IMR-90 (cell line): Measurements from ENCODE around the gene GOT1. TPM values are rescaled to one million over a fixed set of nuclear protein-coding genes. Genes with fewer than 3 reads are reported as not detected.
A peak's percentile ranks its signal among the peaks of the same experiment; 100 is the strongest.

ENCODE experiments used
- ATAC-seq: fragments of 200-7000 bp; cut with Tn5 transposase; 2 replicates; pipeline ENCODE4 v1.9.1; 2020; ENCODE audit warnings: low read depth, mild to moderate bottlenecking, moderate library complexity
- BruUV-seq: library from RNA; stranded (reverse); fragments of 400-500 nt; replicated peaks from 2 replicates; lab custom pipeline; 2021; lab: Mats Ljungman, UMichigan
- CTCF ChIA-PET: fragments of 300-600 bp; formaldehyde crosslinking; extraction: SDS; loops from one replicate; lab custom pipeline; 2021; ENCODE audit warnings: antibody characterized with exemption; lab: Yijun Ruan, JAX
- POLR2A ChIA-PET: fragments of 300-600 bp; sonication (Branson Sonifier 250); formaldehyde crosslinking; loops from one replicate; lab custom pipeline; 2022; ENCODE audit warnings: antibody characterized with exemption; ENCODE audit not compliant: unreplicated experiment; lab: Charles Lee
- DNase-seq: peaks from one replicate; pipeline ENCODE4 v3.0.0; 2013
- H2AFZ ChIP-seq: replicated peaks from 2 replicates; pipeline ENCODE3; 2013; ENCODE audit warnings: low read length, mild to moderate bottlenecking; ENCODE audit not compliant: poor library complexity
- H2AK5ac ChIP-seq: 2 replicates; pipeline ENCODE4 v1.6.1; 2013; ENCODE audit warnings: low read depth, low read length, inconsistent platforms
- H2AK9ac ChIP-seq: replicated peaks from 2 replicates; pipeline ENCODE3; 2013; ENCODE audit warnings: mild to moderate bottlenecking, low read depth, low read length, moderate library complexity; ENCODE audit not compliant: poor library complexity
- H2BK120ac ChIP-seq: 2 replicates; pipeline ENCODE4 v1.6.1; 2013; ENCODE audit warnings: low read depth, low read length, inconsistent platforms
- H2BK15ac ChIP-seq: 3 replicates; pipeline ENCODE4 v1.6.1; 2013; ENCODE audit warnings: low read depth, low read length, inconsistent platforms
- H2BK20ac ChIP-seq: 2 replicates; pipeline ENCODE4 v1.6.1; 2013; ENCODE audit warnings: low read depth, mild to moderate bottlenecking, inconsistent platforms, low read length, moderate library complexity
- H2BK5ac ChIP-seq: 2 replicates; pipeline ENCODE4 v1.6.1; 2013; ENCODE audit warnings: mild to moderate bottlenecking, low read depth, low read length, inconsistent platforms; ENCODE audit not compliant: poor library complexity, severe bottlenecking
- H3K14ac ChIP-seq: replicated peaks from 2 replicates; pipeline ENCODE4 v1.6.1; 2013; ENCODE audit warnings: low read depth, low read length, inconsistent platforms
- H3K18ac ChIP-seq: 2 replicates; pipeline ENCODE4 v1.6.1; 2013; ENCODE audit warnings: low read depth, low read length, control low read depth
- H3K23ac ChIP-seq: 2 replicates; pipeline ENCODE4 v1.6.1; 2013; ENCODE audit warnings: low read depth, low read length, inconsistent platforms
- H3K27ac ChIP-seq: 2 replicates; pipeline ENCODE4 v1.5.1; 2013; ENCODE audit warnings: mild to moderate bottlenecking, control low read depth, low read length; ENCODE audit not compliant: insufficient read depth
- H3K27me3 ChIP-seq: 2 replicates; pipeline ENCODE4 v1.6.1; 2013; ENCODE audit warnings: low read length; ENCODE audit not compliant: control insufficient read depth, insufficient read depth
- H3K36me3 ChIP-seq: 2 replicates; pipeline ENCODE4 v1.6.1; 2013; ENCODE audit warnings: low read length, mixed read lengths; ENCODE audit not compliant: control insufficient read depth, insufficient read depth
- H3K4ac ChIP-seq: 2 replicates; pipeline ENCODE4 v1.6.1; 2013; ENCODE audit warnings: low read depth, low read length, inconsistent platforms
- H3K4me1 ChIP-seq: 2 replicates; pipeline ENCODE4 v1.6.1; 2013; ENCODE audit warnings: low read length, mixed read lengths; ENCODE audit not compliant: control insufficient read depth, insufficient read depth
- H3K4me2 ChIP-seq: 2 replicates; pipeline ENCODE4 v1.6.1; 2013; ENCODE audit warnings: low read depth, mild to moderate bottlenecking, control low read depth, low read length, moderate library complexity
- H3K4me3 ChIP-seq: 2 replicates; pipeline ENCODE4 v1.5.1; 2013; ENCODE audit warnings: low read depth, mild to moderate bottlenecking, control low read depth, low read length, moderate library complexity; ENCODE audit not compliant: insufficient read depth
- H3K56ac ChIP-seq: 2 replicates; pipeline ENCODE4 v1.6.1; 2013; ENCODE audit warnings: low read length, inconsistent platforms; ENCODE audit not compliant: insufficient read depth; ENCODE audit errors: extremely low read depth
- H3K79me1 ChIP-seq, 2 experiments: 2 replicates each; pipeline ENCODE4 v1.6.1; 2013; ENCODE audit warnings: low read length in 2 of 2, inconsistent platforms in 1 of 2, low read depth in 1 of 2
- H3K9ac ChIP-seq: 2 replicates; pipeline ENCODE4 v1.6.1; 2013; ENCODE audit warnings: low read depth, low read length, control low read depth
- H3K9me1 ChIP-seq: 2 replicates; pipeline ENCODE4 v1.6.1; 2013; ENCODE audit warnings: low read length, inconsistent platforms; ENCODE audit not compliant: insufficient read depth
- H3K9me3 ChIP-seq: 2 replicates; pipeline ENCODE4 v1.6.1; 2013; ENCODE audit warnings: low read length; ENCODE audit not compliant: control insufficient read depth, insufficient read depth
- H4K20me1 ChIP-seq: 2 replicates; pipeline ENCODE4 v1.6.1; 2013; ENCODE audit warnings: low read length, inconsistent platforms; ENCODE audit not compliant: insufficient read depth
- H4K5ac ChIP-seq: 2 replicates; pipeline ENCODE4 v1.6.1; 2013; ENCODE audit warnings: mild to moderate bottlenecking, low read depth, low read length, control low read depth
- H4K8ac ChIP-seq, 2 experiments: 2 replicates each; pipeline ENCODE4 v1.6.1; 2013; ENCODE audit warnings: low read depth in 2 of 2, low read length in 2 of 2, control low read depth in 1 of 2, inconsistent platforms in 1 of 2
- H4K91ac ChIP-seq: 2 replicates; pipeline ENCODE4 v1.6.1; 2013; ENCODE audit warnings: low read depth, low read length, inconsistent platforms; ENCODE audit not compliant: insufficient read depth
- BHLHE40 ChIP-seq: fragments of 150-350 bp; IDR thresholded peaks from 2 replicates; pipeline ENCODE4 v1.6.1; 2016; ENCODE audit warnings: mild to moderate bottlenecking, low read depth, low read length
- CEBPB ChIP-seq: IDR thresholded peaks from 2 replicates; pipeline ENCODE4 v1.6.1; 2012; ENCODE audit warnings: low read depth, low read length, improper control_type of control experiment
- CHD1 ChIP-seq: IDR thresholded peaks from 2 replicates; pipeline ENCODE4 v1.6.1; 2012; ENCODE audit warnings: low read depth, low read length, improper control_type of control experiment
- ELK1 ChIP-seq: fragments of 150-350 bp; IDR thresholded peaks from 2 replicates; pipeline ENCODE4 v1.6.1; 2016; ENCODE audit warnings: low read depth, mild to moderate bottlenecking, low read length, moderate library complexity, borderline replicate concordance
- FOS ChIP-seq: fragments of 150-350 bp; IDR thresholded peaks from 2 replicates; pipeline ENCODE4 v1.6.1; 2016; ENCODE audit warnings: low read depth, low read length
- MAFK ChIP-seq: IDR thresholded peaks from 2 replicates; pipeline ENCODE4 v1.6.1; 2012; ENCODE audit warnings: low read depth, low read length, improper control_type of control experiment
- MAZ ChIP-seq: IDR thresholded peaks from 2 replicates; pipeline ENCODE4 v1.6.1; 2012; ENCODE audit warnings: low read depth, mild to moderate bottlenecking, low read length, improper control_type of control experiment, moderate library complexity, borderline replicate concordance
- MXI1 ChIP-seq: IDR thresholded peaks from 2 replicates; pipeline ENCODE4 v1.6.1; 2012; ENCODE audit warnings: low read depth, mild to moderate bottlenecking, low read length, moderate library complexity, borderline replicate concordance
- NFE2L2 ChIP-seq: fragments of 150-350 bp; IDR thresholded peaks from 2 replicates; pipeline ENCODE4 v1.6.1; 2016; ENCODE audit warnings: low read depth, mild to moderate bottlenecking, low read length
- POLR2A ChIP-seq: IDR thresholded peaks from 2 replicates; pipeline ENCODE4 v1.6.1; 2012; ENCODE audit warnings: mild to moderate bottlenecking, low read depth, low read length
- RAD21 ChIP-seq: IDR thresholded peaks from 2 replicates; pipeline ENCODE4 v1.6.1; 2012; ENCODE audit warnings: low read length, improper control_type of control experiment
- RCOR1 ChIP-seq: IDR thresholded peaks from 2 replicates; pipeline ENCODE4 v1.6.1; 2012; ENCODE audit warnings: mild to moderate bottlenecking, low read length, improper control_type of control experiment; ENCODE audit not compliant: insufficient replicate concordance
- RFX5 ChIP-seq: IDR thresholded peaks from 2 replicates; pipeline ENCODE4 v1.8.0; 2012; ENCODE audit warnings: low read depth, mild to moderate bottlenecking, low read length, moderate library complexity
- SMC3 ChIP-seq: fragments of 150-350 bp; IDR thresholded peaks from 2 replicates; pipeline ENCODE4 v1.6.1; 2016; ENCODE audit warnings: low read depth, mild to moderate bottlenecking, antibody characterized with exemption, low read length, moderate library complexity
- USF2 ChIP-seq: fragments of 150-350 bp; IDR thresholded peaks from 2 replicates; pipeline ENCODE4 v1.6.1; 2017; ENCODE audit warnings: mild to moderate bottlenecking, antibody characterized with exemption, low read length, low read depth
- WGBS, 2 experiments: methylation state at CpG; one replicate each; pipeline versions ENCODE4 v1.1.5 to v1.1.7; 2013; ENCODE audit warnings: missing lambda C conversion rate in 2 of 2; ENCODE audit not compliant: insufficient read length in 1 of 2; ENCODE audit errors: extremely low coverage in 2 of 2; 5-methylcytosine and 5-hydroxymethylcytosine counted together
- dilution Hi-C: fragments of 300-500 bp; cut with HindIII; formaldehyde crosslinking; loops from one replicate; pipeline ENCODE4 v1.14.3; 2018; ENCODE audit warnings: low sequenced_read_pairs; ENCODE audit not compliant: unreplicated experiment
- in situ Hi-C: fragments of 300-500 bp; cut with MboI; formaldehyde crosslinking; loops from 3 replicates; pipeline ENCODE4 v1.14.3; 2019; ENCODE audit warnings: low sequenced_read_pairs, inconsistent platforms, mixed read lengths
- intact Hi-C: fragments of 100-400 bp; cut with micrococcal nuclease; formaldehyde crosslinking; loops from 2 replicates; pipeline ENCODE4 v1.10.0; 2022
- polyA plus RNA-seq, 3 experiments: library from polyadenylated mRNA; depleted of rRNA; stranded (reverse); fragments of >200 nt; gene quantifications; 2 replicates each; pipeline ENCODE4 v1.2.3, GENCODE V29; 2012; ENCODE audit warnings: low replicate concordance in 1 of 3
- total RNA-seq: library from RNA; depleted of rRNA; stranded (reverse); fragments of >200 nt; gene quantifications from 2 replicates; pipeline ENCODE4 v1.2.3, GENCODE V29; 2012
- TF ChIP-seq, protein P1 (sequence below): conservative IDR thresholded peaks from 2 replicates; pipeline ENCODE4 v1.5.1; 2012; ENCODE audit warnings: mild to moderate bottlenecking, low read depth, low read length, improper control_type of control experiment

GOT1 gene
- total and polyA plus RNA-seq, 2 of the 4 experiments (the other 2 are of a cell fraction): 29.4 to 46.1 TPM

DNA sequence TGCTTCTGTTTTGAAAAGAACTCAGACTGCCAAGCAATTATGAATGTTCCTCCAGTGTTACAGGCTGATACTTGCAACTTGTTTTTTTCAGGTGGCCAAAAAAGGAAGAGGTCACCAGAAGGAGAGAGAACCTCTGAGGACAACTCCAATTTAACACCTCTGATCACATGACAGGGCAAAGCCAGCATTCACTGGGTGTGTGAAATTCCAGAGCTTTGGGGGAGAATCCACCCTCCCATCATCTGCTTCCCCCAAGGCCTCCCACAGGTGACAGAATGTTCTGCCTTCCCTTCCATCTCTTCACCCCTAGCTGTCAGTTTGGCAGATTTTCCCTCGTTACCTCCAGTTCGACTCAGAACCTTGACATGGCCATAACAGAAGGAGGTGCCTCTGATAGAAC, 39.1 kb downstream of the GOT1 start:
- Histone ChIP-seq H2BK15ac (no peak overlapping the region), H3K14ac (0 out of 2 replicates have a peak overlapping the region, but pooled peaks have one; percentile 18), H3K56ac (no peak overlapping the region), H2BK120ac (peak overlapping the region; percentile 64; the same call in 1 of the 2 replicates), H2AK9ac (peak overlapping the region; percentile 47), H3K4me1 (peaks cover 7% of the 10 kb centered on the region), H4K91ac (peak overlapping the region; percentile 19; the same call in 1 of the 2 replicates), H4K20me1 (no peaks in the 10 kb centered on the region; the same call in 1 of the 2 replicates), H2BK5ac (peak overlapping the region; percentile 3), H4K5ac (no peak overlapping the region), H3K4me3 (no peak overlapping the region), H3K27me3 (peaks cover 2% of the 10 kb centered on the region; the same call in 1 of the 2 replicates), H3K18ac (no peak overlapping the region), H4K8ac (no peak overlapping the region), H3K27ac (no peak overlapping the region), H3K4ac (peak overlapping the region; percentile 39; the same call in 1 of the 2 replicates), H3K23ac (no peak overlapping the region), H3K79me1 (no peaks in the 10 kb centered on the region), H2AK5ac (no peak overlapping the region), H3K9me3 (no peaks in the 10 kb centered on the region), H3K9ac (no peak overlapping the region), H3K9me1 (peaks cover 18% of the 10 kb centered on the region), H3K36me3 (no peaks in the 10 kb centered on the region), H3K4me2 (no peak overlapping the region), H2AFZ (peak overlapping the region; percentile 47), H2BK20ac (no peak overlapping the region; the same call in 1 of the 2 replicates)
- TF ChIP-seq CEBPB (no peak), NFE2L2 (no peak), MXI1 (no peak), USF2 (no peak), POLR2A (no peak), MAZ (no peak), SMC3 (no peak), MAFK (no peak), RFX5 (no peak), RAD21 (no peak), CHD1 (no peak), BHLHE40 (no peak), ELK1 (no peak), RCOR1 (no peak), FOS (no peak)
- TF ChIP-seq, protein P1, sequence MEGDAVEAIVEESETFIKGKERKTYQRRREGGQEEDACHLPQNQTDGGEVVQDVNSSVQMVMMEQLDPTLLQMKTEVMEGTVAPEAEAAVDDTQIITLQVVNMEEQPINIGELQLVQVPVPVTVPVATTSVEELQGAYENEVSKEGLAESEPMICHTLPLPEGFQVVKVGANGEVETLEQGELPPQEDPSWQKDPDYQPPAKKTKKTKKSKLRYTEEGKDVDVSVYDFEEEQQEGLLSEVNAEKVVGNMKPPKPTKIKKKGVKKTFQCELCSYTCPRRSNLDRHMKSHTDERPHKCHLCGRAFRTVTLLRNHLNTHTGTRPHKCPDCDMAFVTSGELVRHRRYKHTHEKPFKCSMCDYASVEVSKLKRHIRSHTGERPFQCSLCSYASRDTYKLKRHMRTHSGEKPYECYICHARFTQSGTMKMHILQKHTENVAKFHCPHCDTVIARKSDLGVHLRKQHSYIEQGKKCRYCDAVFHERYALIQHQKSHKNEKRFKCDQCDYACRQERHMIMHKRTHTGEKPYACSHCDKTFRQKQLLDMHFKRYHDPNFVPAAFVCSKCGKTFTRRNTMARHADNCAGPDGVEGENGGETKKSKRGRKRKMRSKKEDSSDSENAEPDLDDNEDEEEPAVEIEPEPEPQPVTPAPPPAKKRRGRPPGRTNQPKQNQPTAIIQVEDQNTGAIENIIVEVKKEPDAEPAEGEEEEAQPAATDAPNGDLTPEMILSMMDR: no peak
- WGBS, 2 experiments: no CpG with 5 or more reads among the region's 2 CpGs
- ATAC-seq (no peak), DNase-seq (no peak)
- BruUV-seq: no TSS peak
- intact Hi-C loops: loop anchor here (5.0 kb wide), 2 partner anchors 156 to 924 kb away; no protein-coding TSS in a partner anchor
- ChIA-PET POLR2A (no interaction called here), CTCF (interaction anchor here (1.1 kb wide), 1 partner anchor 30 kb away, joined by 3 read pairs; no protein-coding TSS in a partner anchor)
- in situ Hi-C loops: loop anchor here (5.0 kb wide), 1 partner anchor 221 kb away; no protein-coding TSS in a partner anchor
- dilution Hi-C loops: no loop called here
